Fibroblast of gingiva (primary cell): ENCODE data around the gene ERCC2.

Source experiments
- DNase-seq: peaks from one replicate; pipeline ENCODE4 v3.0.0-alpha.2; 2011; ENCODE audit warnings: low read depth

ERCC2 gene

GRCh38 chr19:45401815-45402214 lies 31.4 kb upstream of the ERCC2 start:
- DNase-seq: no peak

GRCh38 chr19:45400192-45400591 lies 29.8 kb upstream of the ERCC2 start:
- DNase-seq: no peak

- DNase-seq: no peak
Measured at GRCh38 chr19:45395821-45396617, 25.6 kb upstream of the ERCC2 start.

GRCh38 chr19:45391871-45392665 lies 21.7 kb upstream of the ERCC2 start:
- DNase-seq: no peak

GRCh38 chr19:45391346-45391745 lies 21.0 kb upstream of the ERCC2 start:
- DNase-seq: no peak

GRCh38 chr19:45385392-45386221 lies 15.2 kb upstream of the ERCC2 start:
- no peak for DNase-seq

GRCh38 chr19:45382426-45382825 lies 12.1 kb upstream of the ERCC2 start:
- no peak for DNase-seq

GRCh38 chr19:45380107-45380506 lies 9.7 kb upstream of the ERCC2 start:
- DNase-seq: no peak

GRCh38 chr19:45376045-45376724 lies 5.8 kb upstream of the ERCC2 start:
- DNase-seq: peak; percentile 96

GRCh38 chr19:45368737-45369340 lies 1.5 kb downstream of the ERCC2 start:
- DNase-seq: no peak

- DNase-seq: no peak
Measured at GRCh38 chr19:45368127-45368526, 2.2 kb downstream of the ERCC2 start.

- DNase-seq: no peak
Measured at GRCh38 chr19:45364696-45365095, 5.7 kb downstream of the ERCC2 start.

GRCh38 chr19:45363861-45364459 lies 6.4 kb downstream of the ERCC2 start:
- no peak for DNase-seq

GRCh38 chr19:45362291-45362690 lies 8.1 kb downstream of the ERCC2 start:
- no peak for DNase-seq

- DNase-seq: no peak
Measured at GRCh38 chr19:45361608-45362007, 8.8 kb downstream of the ERCC2 start.

- DNase-seq: no peak
Measured at GRCh38 chr19:45358213-45358792, 12.1 kb downstream of the ERCC2 start.

GRCh38 chr19:45357445-45357783 lies 13.0 kb downstream of the ERCC2 start:
- no peak for DNase-seq

GRCh38 chr19:45356760-45357444 lies 13.5 kb downstream of the ERCC2 start:
- no peak for DNase-seq

- DNase-seq: no peak
Measured at GRCh38 chr19:45355910-45356309, 14.5 kb downstream of the ERCC2 start.

GRCh38 chr19:45355402-45355801 lies 15.0 kb downstream of the ERCC2 start:
- DNase-seq: no peak
